Stimulated activated CD4-positive, alpha-beta T cell treated with anti-CD3 and anti-CD28 coated beads, Interleukin-4, amount 100 ng/mL, for 4 hours (primary cell): ENCODE measurements around the gene METRN.
A peak's percentile ranks its signal among the peaks of the same experiment; 100 is the strongest.
"Not testable (repeated sequence)": the region's sequence is repeated elsewhere in the genome, so short reads cannot be mapped to it uniquely, and the experiment has no call there.

Experiments used
- DNase-seq, 2 experiments: peaks; one replicate each; pipeline ENCODE4 v3.0.0-alpha.2; 2020

The METRN gene

GRCh38 chr16:711084-711483 lies 3.8 kb upstream of the METRN start:
- no peak for DNase-seq

GRCh38 chr16:711548-712320 lies 3.2 kb upstream of the METRN start:
- DNase-seq, result peak; percentile 62 to 81

GRCh38 chr16:712740-713250 lies 2.1 kb upstream of the METRN start:
- not testable (repeated sequence) for DNase-seq

- DNase-seq, result no peak
These were observed 839 bp upstream of the METRN start for GRCh38 chr16:714079-714478.

- DNase-seq, result no peak
These were observed 720 bp downstream of the METRN start for GRCh38 chr16:715477-716199.

GRCh38 chr16:716200-716568 lies 1.3 kb downstream of the METRN start:
- DNase-seq, result no peak

GRCh38 chr16:716768-717325 lies 1.9 kb downstream of the METRN start:
- no peak for DNase-seq

GRCh38 chr16:717450-718245 lies 2.7 kb downstream of the METRN start:
- no peak for DNase-seq

GRCh38 chr16:718389-718788 lies 3.5 kb downstream of the METRN start:
- DNase-seq, result no peak

GRCh38 chr16:718922-719321 lies 4.0 kb downstream of the METRN start:
- no peak for DNase-seq

- no peak for DNase-seq
These were observed 5.0 kb downstream of the METRN start for GRCh38 chr16:719815-720446.

GRCh38 chr16:720447-720989 lies 5.6 kb downstream of the METRN start:
- DNase-seq, result peak; percentile 29 to 45

GRCh38 chr16:720990-721764 lies 6.3 kb downstream of the METRN start, which contains the start of gene ANTKMT:
Gene ANTKMT, plus strand, starts transcription at chr16:721146. Its CDS starts 129 bp downstream, at chr16:721275.
- DNase-seq, result peak; percentile 59 to 79

- DNase-seq, result no peak
These were observed 7.0 kb downstream of the METRN start for GRCh38 chr16:721765-722540.

- no peak for DNase-seq
These were observed 8.1 kb downstream of the METRN start for GRCh38 chr16:722835-723633.

GRCh38 chr16:723695-724094 lies 8.8 kb downstream of the METRN start:
- no peak for DNase-seq

GRCh38 chr16:724188-725040 lies 9.5 kb downstream of the METRN start:
- DNase-seq, result no peak

- DNase-seq, result no peak
These were observed 10.1 kb downstream of the METRN start for GRCh38 chr16:725041-725376.
